Measurements from ENCODE around the gene IGFBP5.

- TF ChIP-seq CTCF (IDR thresholded peaks at IDR 0.05) (no peak), POLR2A (IDR thresholded peaks at IDR 0.05) (no peak)
Observed at GRCh38 chr2:216671081-216671411, 24.3 kb downstream of the IGFBP5 start.
